Measurements from ENCODE around the gene PSMC4. TPM values are rescaled to one million over a fixed set of nuclear protein-coding genes. Genes with fewer than 3 reads are reported as not detected.

The PSMC4 gene
- total RNA-seq, 1 donor from 2014 or later, result 118 TPM

DNA sequence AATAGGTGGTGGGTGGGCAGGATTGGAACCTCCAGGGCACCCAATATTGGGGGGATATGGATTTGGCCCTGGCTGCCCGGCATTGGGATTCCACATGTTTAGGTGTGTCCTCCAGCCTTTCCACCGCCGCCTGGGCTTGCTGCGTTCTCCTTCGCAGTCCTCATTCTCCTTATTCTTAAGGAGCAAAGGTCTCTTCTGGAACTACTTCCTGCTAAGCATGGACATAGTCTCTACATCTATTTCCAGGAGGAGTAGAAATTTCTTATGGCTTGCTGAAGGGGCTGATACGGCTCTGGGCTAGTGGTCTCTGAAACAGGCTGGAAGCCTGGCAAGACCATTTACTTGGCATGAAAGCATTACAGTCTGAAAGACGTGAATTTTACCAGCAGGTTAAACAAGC, 27.4 kb upstream of the PSMC4 start:
- H3K36me3 Mint-ChIP-seq (ENCODE audit: low read depth), result no peaks in the 10 kb centered on the region
- peaks cover 2% of the 10 kb centered on the region for H3K27me3 Mint-ChIP-seq (ENCODE audit: low read depth)
- TF ChIP-seq, protein P1, sequence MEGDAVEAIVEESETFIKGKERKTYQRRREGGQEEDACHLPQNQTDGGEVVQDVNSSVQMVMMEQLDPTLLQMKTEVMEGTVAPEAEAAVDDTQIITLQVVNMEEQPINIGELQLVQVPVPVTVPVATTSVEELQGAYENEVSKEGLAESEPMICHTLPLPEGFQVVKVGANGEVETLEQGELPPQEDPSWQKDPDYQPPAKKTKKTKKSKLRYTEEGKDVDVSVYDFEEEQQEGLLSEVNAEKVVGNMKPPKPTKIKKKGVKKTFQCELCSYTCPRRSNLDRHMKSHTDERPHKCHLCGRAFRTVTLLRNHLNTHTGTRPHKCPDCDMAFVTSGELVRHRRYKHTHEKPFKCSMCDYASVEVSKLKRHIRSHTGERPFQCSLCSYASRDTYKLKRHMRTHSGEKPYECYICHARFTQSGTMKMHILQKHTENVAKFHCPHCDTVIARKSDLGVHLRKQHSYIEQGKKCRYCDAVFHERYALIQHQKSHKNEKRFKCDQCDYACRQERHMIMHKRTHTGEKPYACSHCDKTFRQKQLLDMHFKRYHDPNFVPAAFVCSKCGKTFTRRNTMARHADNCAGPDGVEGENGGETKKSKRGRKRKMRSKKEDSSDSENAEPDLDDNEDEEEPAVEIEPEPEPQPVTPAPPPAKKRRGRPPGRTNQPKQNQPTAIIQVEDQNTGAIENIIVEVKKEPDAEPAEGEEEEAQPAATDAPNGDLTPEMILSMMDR (conservative IDR thresholded peaks at IDR 0.05), result no peak
- H3K4me3 Mint-ChIP-seq, result no peak overlapping the region
- no peak for DNase-seq (ENCODE audit: low read depth, low spot score)
- H3K27ac Mint-ChIP-seq (ENCODE audit: unreplicated experiment), result no peak overlapping the region
- H3K9me3 Mint-ChIP-seq, result peaks cover 7% of the 10 kb centered on the region
- peaks cover 17% of the 10 kb centered on the region for H3K4me1 Mint-ChIP-seq

DNA sequence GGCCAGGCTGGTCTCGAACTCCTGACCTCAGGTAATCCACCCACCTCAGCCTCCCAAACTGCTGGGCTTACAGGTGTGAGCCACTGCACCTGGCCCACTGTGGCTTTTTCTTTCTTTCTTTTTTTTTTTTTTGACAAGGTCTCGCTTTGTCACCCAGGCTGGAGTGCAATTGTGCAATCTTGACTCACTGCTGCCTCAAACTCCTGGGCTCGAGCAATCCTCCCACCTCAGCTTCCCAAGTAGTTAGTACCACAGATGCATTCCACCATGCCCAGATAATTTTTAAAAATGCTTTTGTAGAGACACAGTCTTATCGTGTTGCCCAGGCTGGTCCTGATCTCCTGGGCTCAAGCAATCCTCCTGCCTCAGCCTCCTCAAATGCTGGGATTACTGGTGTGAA, 24.4 kb upstream of the PSMC4 start:
- Mint-ChIP-seq H3K27ac (ENCODE audit: unreplicated experiment) (no peak overlapping the region), H3K4me1 (peaks cover 15% of the 10 kb centered on the region), H3K4me3 (no peak overlapping the region), H3K36me3 (ENCODE audit: low read depth) (no peaks in the 10 kb centered on the region), H3K27me3 (ENCODE audit: low read depth) (no peaks in the 10 kb centered on the region), H3K9me3 (no peaks in the 10 kb centered on the region)
- TF ChIP-seq, protein P1 (conservative IDR thresholded peaks at IDR 0.05), result no peak
- no peak for DNase-seq (ENCODE audit: low read depth, low spot score)

DNA sequence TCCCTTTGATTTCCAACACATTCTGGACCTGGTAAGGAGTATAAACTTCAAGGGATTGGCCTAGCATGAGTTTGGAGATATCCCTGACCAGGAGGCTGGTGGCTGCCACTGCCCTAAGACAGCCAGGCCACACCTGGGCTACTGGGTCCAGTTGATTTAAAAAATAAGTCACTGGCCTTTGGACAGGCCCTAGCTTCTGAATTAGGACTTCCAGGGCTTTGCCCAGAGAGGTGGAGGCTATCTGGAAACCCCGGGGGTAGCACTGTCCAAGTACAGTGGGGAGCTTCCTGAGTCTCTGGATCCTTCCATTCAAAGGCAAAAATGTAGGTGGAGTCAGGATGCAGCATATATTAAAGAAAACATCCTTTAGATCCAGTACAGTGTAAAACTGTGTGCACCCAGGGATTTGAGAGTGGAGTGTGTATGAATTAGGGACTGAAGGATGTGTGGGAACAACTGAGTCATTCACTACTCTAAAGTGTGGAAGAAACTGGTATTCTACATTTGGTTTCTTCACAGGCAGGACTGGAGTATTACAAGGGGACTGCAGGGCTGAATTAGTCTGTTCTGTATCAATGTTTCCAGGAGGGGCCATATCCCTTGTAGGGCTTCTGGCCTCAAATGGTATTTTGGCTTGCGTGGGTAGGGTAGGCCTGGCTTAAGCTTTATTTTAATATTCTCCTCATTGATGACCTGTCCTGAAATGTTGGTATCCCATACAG, 21.8 kb upstream of the PSMC4 start:
- Mint-ChIP-seq H3K4me1 (no peaks in the 10 kb centered on the region), H3K36me3 (ENCODE audit: low read depth) (no peaks in the 10 kb centered on the region), H3K9me3 (no peaks in the 10 kb centered on the region), H3K27ac (ENCODE audit: unreplicated experiment) (no peak overlapping the region), H3K4me3 (no peak overlapping the region), H3K27me3 (ENCODE audit: low read depth) (no peaks in the 10 kb centered on the region)
- DNase-seq (ENCODE audit: low read depth, low spot score), result no peak
- TF ChIP-seq, protein P1 (conservative IDR thresholded peaks at IDR 0.05), result no peak

DNA sequence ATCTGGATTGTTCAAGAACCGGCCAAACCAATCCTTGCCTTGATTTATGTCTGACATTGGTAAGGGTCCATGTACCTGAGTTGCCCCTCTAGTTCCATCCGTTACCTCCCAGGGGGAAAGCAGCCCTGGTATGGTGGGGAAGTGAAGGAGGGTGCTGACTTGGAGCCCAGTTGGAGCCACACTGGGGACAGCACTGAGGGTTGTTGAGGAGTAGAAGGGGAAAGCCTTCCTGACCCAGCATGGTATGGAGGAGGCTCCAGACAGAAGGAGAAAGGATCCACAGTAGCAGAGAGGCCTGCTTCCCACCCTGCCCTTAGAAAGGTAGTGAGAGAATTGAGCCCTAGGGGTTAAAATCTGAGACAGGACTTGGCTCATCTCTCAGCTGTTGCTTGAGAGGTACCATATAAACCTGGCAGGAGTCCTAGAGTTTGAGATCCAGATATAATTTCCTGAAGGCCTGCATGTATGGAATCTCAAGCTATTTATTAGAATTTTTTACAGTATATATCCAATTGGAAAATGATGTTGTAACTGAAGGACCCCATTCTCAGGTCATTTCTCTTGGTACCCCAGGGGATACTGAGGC, 19.8 kb upstream of the PSMC4 start:
- Mint-ChIP-seq H3K27me3 (ENCODE audit: low read depth) (no peaks in the 10 kb centered on the region), H3K27ac (ENCODE audit: unreplicated experiment) (no peak overlapping the region)
- DNase-seq (ENCODE audit: low read depth, low spot score), result no peak

DNA sequence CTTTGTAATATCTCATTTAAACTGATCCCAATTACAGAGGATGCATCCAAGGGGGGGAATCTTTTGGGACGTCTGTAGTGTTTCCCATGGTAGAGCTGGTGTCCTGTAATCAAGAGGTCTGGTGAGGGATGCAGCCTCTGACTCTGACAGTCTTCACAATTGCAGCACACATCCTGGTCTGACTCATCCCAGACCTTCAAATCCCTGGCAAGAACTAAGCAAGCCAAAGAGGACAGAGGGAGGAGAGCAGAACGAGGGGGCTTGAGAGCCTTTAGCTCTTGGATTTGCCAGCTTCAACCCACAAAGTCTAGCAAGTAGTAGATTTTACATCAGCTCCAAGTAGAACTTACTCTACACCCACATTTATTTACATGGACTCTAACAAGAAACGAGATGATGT, 19.3 kb upstream of the PSMC4 start:
- Mint-ChIP-seq H3K4me1 (no peaks in the 10 kb centered on the region), H3K36me3 (ENCODE audit: low read depth) (no peaks in the 10 kb centered on the region), H3K9me3 (no peaks in the 10 kb centered on the region), H3K4me3 (no peak overlapping the region), H3K27me3 (ENCODE audit: low read depth) (no peaks in the 10 kb centered on the region), H3K27ac (ENCODE audit: unreplicated experiment) (peak overlapping the region; percentile 27)
- TF ChIP-seq, protein P1 (conservative IDR thresholded peaks at IDR 0.05), result no peak
- DNase-seq (ENCODE audit: low read depth, low spot score), result no peak

More for the DNA sequence above, 19.8 kb upstream of the PSMC4 start:
- TF ChIP-seq, protein P1 (conservative IDR thresholded peaks at IDR 0.05), result no peak
- Mint-ChIP-seq H3K36me3 (ENCODE audit: low read depth) (no peaks in the 10 kb centered on the region), H3K9me3 (no peaks in the 10 kb centered on the region), H3K4me1 (no peaks in the 10 kb centered on the region), H3K4me3 (no peak overlapping the region)
